ENCODE measurements around the gene LIN54. TPM values are rescaled to one million over a fixed set of nuclear protein-coding genes. Genes with fewer than 3 reads are reported as not detected.
A peak's percentile ranks its signal among the peaks of the same experiment; 100 is the strongest.

Gene LIN54
- total RNA-seq, 2 donors from 2014 or later, result 14.6 to 17.9 TPM

GRCh38 chr4:82900411-82901182 is 110.0 kb downstream of the LIN54 start, which contains the start of gene THAP9:
THAP9 (plus strand) TSS chr4:82900735; CDS start chr4:82900803, 68 bp downstream.
- peak within 1 kb of the TSS; percentile 66 for H3K4me3 ChIP-seq
- intact Hi-C loops (cut with DNase I), result no loop called here
- no peaks in the 10 kb centered on the region for H3K27me3 ChIP-seq
- H3K9ac ChIP-seq (ENCODE audit: low read depth in 2 of 2, low read length in 2 of 2), result peak within 1 kb of the TSS; percentile 78 to 99
- DNase-seq, result peak; percentile 99
- H3K9me3 ChIP-seq, result no peaks in the 10 kb centered on the region
- no peak for TF ChIP-seq CTCF (IDR thresholded peaks at IDR 0.05)
- no peaks in the 10 kb centered on the region for H3K4me1 ChIP-seq
- H3K27ac ChIP-seq, result peak within 1 kb of the TSS; percentile 98
- H3K36me3 ChIP-seq, result no peaks in the 10 kb centered on the region

GRCh38 chr4:82900066-82900410 is 110.6 kb downstream of the LIN54 start:
- peak overlapping the region; percentile 66 for H3K4me3 ChIP-seq
- intact Hi-C loops (cut with DNase I), result no loop called here
- H3K4me1 ChIP-seq, result no peaks in the 10 kb centered on the region
- TF ChIP-seq CTCF (IDR thresholded peaks at IDR 0.05), result no peak
- H3K9me3 ChIP-seq, result no peaks in the 10 kb centered on the region
- peak overlapping the region; percentile 98 for H3K27ac ChIP-seq
- no peak for DNase-seq
- no peaks in the 10 kb centered on the region for H3K36me3 ChIP-seq
- H3K9ac ChIP-seq (ENCODE audit: low read depth in 2 of 2, low read length in 2 of 2), result peak overlapping the region; percentile 78 to 99
- no peaks in the 10 kb centered on the region for H3K27me3 ChIP-seq

GRCh38 chr4:82899374-82900065 is 111.1 kb downstream of the LIN54 start:
- no peaks in the 10 kb centered on the region for H3K27me3 ChIP-seq
- H3K27ac ChIP-seq, result peak overlapping the region; percentile 98
- TF ChIP-seq CTCF (IDR thresholded peaks at IDR 0.05), result no peak
- peak; percentile 25 for DNase-seq
- no peaks in the 10 kb centered on the region for H3K9me3 ChIP-seq
- intact Hi-C loops (cut with DNase I), result no loop called here
- no peaks in the 10 kb centered on the region for H3K36me3 ChIP-seq
- peak overlapping the region; percentile 78 to 99 for H3K9ac ChIP-seq (ENCODE audit: low read depth in 2 of 2, low read length in 2 of 2)
- no peaks in the 10 kb centered on the region for H3K4me1 ChIP-seq
- H3K4me3 ChIP-seq, result peak overlapping the region; percentile 66

- TF ChIP-seq CTCF (IDR thresholded peaks at IDR 0.05), result peak; percentile 49
- peak overlapping the region; percentile 98 for H3K27ac ChIP-seq
- peak overlapping the region; percentile 66 for H3K4me3 ChIP-seq
- H3K9me3 ChIP-seq, result no peaks in the 10 kb centered on the region
- H3K36me3 ChIP-seq, result no peaks in the 10 kb centered on the region
- H3K9ac ChIP-seq (ENCODE audit: low read depth in 2 of 2, low read length in 2 of 2), result peak overlapping the region in 1 of 2 donors; percentile 99
- H3K27me3 ChIP-seq, result no peaks in the 10 kb centered on the region
- intact Hi-C loops (cut with DNase I), result no loop called here
- H3K4me1 ChIP-seq, result no peaks in the 10 kb centered on the region
- peak; percentile 33 for DNase-seq
Observed at GRCh38 chr4:82898322-82899243, 112.0 kb downstream of the LIN54 start.

GRCh38 chr4:82896755-82897154 is 113.9 kb downstream of the LIN54 start:
- H3K27me3 ChIP-seq, result no peaks in the 10 kb centered on the region
- no peak for TF ChIP-seq CTCF (IDR thresholded peaks at IDR 0.05)
- H3K27ac ChIP-seq, result no peak overlapping the region
- H3K4me3 ChIP-seq, result no peak overlapping the region
- H3K36me3 ChIP-seq, result no peaks in the 10 kb centered on the region
- intact Hi-C loops (cut with DNase I), result no loop called here
- no peak for DNase-seq
- H3K9ac ChIP-seq (ENCODE audit: low read depth in 2 of 2, low read length in 2 of 2), result no peak overlapping the region
- no peaks in the 10 kb centered on the region for H3K9me3 ChIP-seq
- H3K4me1 ChIP-seq, result no peaks in the 10 kb centered on the region

Measured in colonic mucosa (tissue), 4 donors.